Vagina (tissue), 2 donors: ENCODE results near the gene CYP27B1. TPM values are rescaled to one million over a fixed set of nuclear protein-coding genes. Genes with fewer than 3 reads are reported as not detected.

Experiments used
- DNase-seq, 2 donors: peaks; one replicate each; pipeline ENCODE4 v3.0.0-alpha.2; 2017; ENCODE audit errors: extremely low spot score in 2 of 2
- H3K27ac ChIP-seq: fragments of 200-600 bp; sonication (generic); one replicate; pipeline ENCODE4 v1.5.1; 2019
- H3K27me3 ChIP-seq: fragments of 200-600 bp; sonication (generic); one replicate; pipeline ENCODE4 v1.5.1; 2019
- H3K36me3 ChIP-seq, 2 donors: fragments of 200-600 bp; sonication (generic); one replicate each; pipeline ENCODE4 v1.5.1; 2017 to 2019
- H3K4me1 ChIP-seq: fragments of 200-600 bp; sonication (generic); one replicate; pipeline ENCODE4 v1.5.1; 2019
- H3K4me3 ChIP-seq, 2 donors: fragments of 200-600 bp; sonication (generic); 1 replicate in 1 of 2; 2 replicates in 1 of 2; pipeline ENCODE4 v1.5.1; 2016 to 2019
- H3K9me3 ChIP-seq: fragments of 200-600 bp; sonication (generic); one replicate; pipeline ENCODE4 v1.5.1; 2019
- POLR2A ChIP-seq, 2 donors: fragments of 450-650 bp; IDR thresholded peaks; one replicate each; pipeline ENCODE4 v1.6.1; 2017; ENCODE audit warnings: antibody characterized with exemption in 2 of 2, mild to moderate bottlenecking in 2 of 2, moderate library complexity in 2 of 2
- POLR2AphosphoS5 ChIP-seq, 2 donors: sonication (generic); formaldehyde crosslinking; IDR thresholded peaks; one replicate each; pipeline ENCODE4 v1.9.0; 2017; ENCODE audit warnings: antibody characterized with exemption in 2 of 2, mild to moderate bottlenecking in 2 of 2, low read depth in 1 of 2; ENCODE audit not compliant: insufficient read depth in 1 of 2
- intact Hi-C: fragments of 100-400 bp; cut with DNase I; formaldehyde crosslinking; loops from one replicate; pipeline ENCODE4 v1.15.1; 2023
- total RNA-seq: library from RNA; depleted of rRNA; stranded (reverse); fragments of >200 nt; gene quantifications from one replicate; pipeline ENCODE4 v1.2.3, GENCODE V29; 2016
- TF ChIP-seq, protein P1 (sequence below), 3 experiments: fragments of 450-650 bp in 2 of 3; fragments of 200-600 bp in 1 of 3; sonication (generic) in 1 of 3; IDR thresholded peaks; one replicate each; pipeline ENCODE4 v1.5.1; 2017 to 2019; ENCODE audit warnings: antibody characterized with exemption in 3 of 3, mild to moderate bottlenecking in 2 of 3, moderate library complexity in 2 of 3

CYP27B1 gene
- total RNA-seq, 1 donor from 2014 or later, result 1.7 TPM

DNA sequence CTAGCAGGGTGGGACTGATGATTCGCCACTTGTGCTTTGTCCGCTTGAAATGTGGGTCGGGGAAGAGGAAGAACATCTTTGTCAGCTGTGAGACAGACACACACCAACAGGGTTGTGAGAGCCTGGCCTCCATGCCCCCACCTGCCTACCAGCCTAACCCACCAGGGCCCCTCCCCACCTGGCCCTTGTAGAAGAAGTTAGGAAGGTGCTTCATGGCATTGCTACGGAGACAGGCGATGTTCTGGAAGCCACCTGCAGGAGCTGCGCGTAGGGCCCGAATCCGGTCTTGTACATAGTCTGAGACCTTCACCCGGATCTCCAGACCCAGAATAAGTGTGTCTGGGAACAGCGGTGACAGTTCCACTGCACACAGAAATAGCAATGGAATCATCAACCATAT, 2.7 kb upstream of the CYP27B1 start:
- H3K4me1 ChIP-seq, result peaks cover 48% of the 10 kb centered on the region
- H3K27ac ChIP-seq, result no peak overlapping the region
- peaks cover 0 to 7% of the 10 kb centered on the region in 2 donors for H3K36me3 ChIP-seq
- no peak for TF ChIP-seq POLR2AphosphoS5 (IDR thresholded peaks at IDR 0.05; ENCODE audit: insufficient read depth in 1 of 2, low read depth in 1 of 2)
- no peak for TF ChIP-seq POLR2A (IDR thresholded peaks at IDR 0.05)
- TF ChIP-seq, protein P1, sequence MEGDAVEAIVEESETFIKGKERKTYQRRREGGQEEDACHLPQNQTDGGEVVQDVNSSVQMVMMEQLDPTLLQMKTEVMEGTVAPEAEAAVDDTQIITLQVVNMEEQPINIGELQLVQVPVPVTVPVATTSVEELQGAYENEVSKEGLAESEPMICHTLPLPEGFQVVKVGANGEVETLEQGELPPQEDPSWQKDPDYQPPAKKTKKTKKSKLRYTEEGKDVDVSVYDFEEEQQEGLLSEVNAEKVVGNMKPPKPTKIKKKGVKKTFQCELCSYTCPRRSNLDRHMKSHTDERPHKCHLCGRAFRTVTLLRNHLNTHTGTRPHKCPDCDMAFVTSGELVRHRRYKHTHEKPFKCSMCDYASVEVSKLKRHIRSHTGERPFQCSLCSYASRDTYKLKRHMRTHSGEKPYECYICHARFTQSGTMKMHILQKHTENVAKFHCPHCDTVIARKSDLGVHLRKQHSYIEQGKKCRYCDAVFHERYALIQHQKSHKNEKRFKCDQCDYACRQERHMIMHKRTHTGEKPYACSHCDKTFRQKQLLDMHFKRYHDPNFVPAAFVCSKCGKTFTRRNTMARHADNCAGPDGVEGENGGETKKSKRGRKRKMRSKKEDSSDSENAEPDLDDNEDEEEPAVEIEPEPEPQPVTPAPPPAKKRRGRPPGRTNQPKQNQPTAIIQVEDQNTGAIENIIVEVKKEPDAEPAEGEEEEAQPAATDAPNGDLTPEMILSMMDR (IDR thresholded peaks at IDR 0.05), result no peak
- H3K4me3 ChIP-seq, result no peak overlapping the region
- peaks cover 10% of the 10 kb centered on the region for H3K27me3 ChIP-seq
- no peak for DNase-seq
- intact Hi-C loops, result no loop called here
- no peaks in the 10 kb centered on the region for H3K9me3 ChIP-seq

- Histone ChIP-seq H3K27me3 (peaks cover 20% of the 10 kb centered on the region), H3K36me3 (peaks cover 0 to 7% of the 10 kb centered on the region in 2 donors), H3K27ac (no peak overlapping the region), H3K4me3 (no peak overlapping the region), H3K4me1 (peaks cover 40% of the 10 kb centered on the region), H3K9me3 (no peaks in the 10 kb centered on the region)
- no peak for DNase-seq
- TF ChIP-seq POLR2A (IDR thresholded peaks at IDR 0.05), result no peak
- TF ChIP-seq POLR2AphosphoS5 (IDR thresholded peaks at IDR 0.05; ENCODE audit: insufficient read depth in 1 of 2, low read depth in 1 of 2), result no peak
- TF ChIP-seq, protein P1 (IDR thresholded peaks at IDR 0.05), result no peak
- intact Hi-C loops, result no loop called here
These were observed 998 bp upstream of the CYP27B1 start for GRCh38 chr12:57767876-57768275.

DNA sequence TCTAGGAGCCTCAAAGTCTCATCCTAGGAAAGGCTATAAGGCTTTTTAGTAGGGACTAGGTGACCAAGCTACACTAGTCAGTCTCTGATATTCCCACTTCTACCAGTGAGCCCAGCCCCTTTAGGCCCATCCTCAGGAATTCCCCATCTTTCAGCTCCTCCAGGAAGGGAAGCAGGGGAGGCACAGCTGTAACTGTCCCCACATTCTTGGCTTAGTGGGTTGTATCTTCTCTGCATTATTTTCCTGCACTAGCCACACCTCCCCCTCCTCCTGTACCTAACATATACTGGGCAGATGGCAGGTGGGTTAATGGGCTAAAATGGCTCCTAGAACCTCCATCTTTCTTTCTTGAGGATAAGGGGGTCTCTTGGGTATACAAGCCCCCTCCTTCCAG, 424 bp upstream of the CYP27B1 start:
- intact Hi-C loops, result no loop called here
- Histone ChIP-seq H3K36me3 (peaks cover 0 to 7% of the 10 kb centered on the region in 2 donors), H3K4me1 (peaks cover 37% of the 10 kb centered on the region), H3K27ac (no peak overlapping the region), H3K9me3 (no peaks in the 10 kb centered on the region), H3K4me3 (no peak overlapping the region), H3K27me3 (peaks cover 20% of the 10 kb centered on the region)
- TF ChIP-seq POLR2AphosphoS5 (IDR thresholded peaks at IDR 0.05; ENCODE audit: insufficient read depth in 1 of 2, low read depth in 1 of 2) (no peak), POLR2A (IDR thresholded peaks at IDR 0.05) (no peak)
- TF ChIP-seq, protein P1 (IDR thresholded peaks at IDR 0.05), result no peak
- no peak for DNase-seq

- intact Hi-C loops, result no loop called here
- no peak for DNase-seq
- H3K27ac ChIP-seq, result no peak overlapping the region
- H3K4me1 ChIP-seq, result peaks cover 29% of the 10 kb centered on the region
- peaks cover 20% of the 10 kb centered on the region for H3K27me3 ChIP-seq
- peaks cover 0 to 7% of the 10 kb centered on the region in 2 donors for H3K36me3 ChIP-seq
- TF ChIP-seq, protein P1 (IDR thresholded peaks at IDR 0.05), result no peak
- no peak for TF ChIP-seq POLR2A (IDR thresholded peaks at IDR 0.05)
- TF ChIP-seq POLR2AphosphoS5 (IDR thresholded peaks at IDR 0.05; ENCODE audit: insufficient read depth in 1 of 2, low read depth in 1 of 2), result no peak
- no peaks in the 10 kb centered on the region for H3K9me3 ChIP-seq
- peak overlapping the region; percentile 36 to 37 for H3K4me3 ChIP-seq
These were observed 997 bp downstream of the CYP27B1 start for GRCh38 chr12:57765698-57766463.
